Epithelial cell of proximal tubule (primary cell): ENCODE results near the gene AKAP13. TPM values are rescaled to one million over a fixed set of nuclear protein-coding genes. Genes with fewer than 3 reads are reported as not detected.
"Not testable (repeated sequence)": the region's sequence is repeated elsewhere in the genome, so short reads cannot be mapped to it uniquely, and the experiment has no call there.

Experiments used
- DNase-seq: peaks from one replicate; pipeline ENCODE4 v3.0.0-alpha.2; 2011; ENCODE audit warnings: low read depth
- H3K4me3 ChIP-seq: 2 replicates; pipeline ENCODE4 v1.5.1; 2011; ENCODE audit warnings: low read depth, mild to moderate bottlenecking, low read length
- total RNA-seq: library from RNA; depleted of rRNA; stranded (reverse); fragments of >200 nt; gene quantifications from 2 replicates; pipeline ENCODE4 v1.2.3, GENCODE V29; 2015
- TF ChIP-seq, protein P1 (sequence below): conservative IDR thresholded peaks from 2 replicates; pipeline ENCODE4 v1.5.1; 2012; ENCODE audit warnings: low read depth, mild to moderate bottlenecking, low read length

AKAP13 gene
- total RNA-seq, 1 donor from 2014 or later = 40.9 TPM

DNA sequence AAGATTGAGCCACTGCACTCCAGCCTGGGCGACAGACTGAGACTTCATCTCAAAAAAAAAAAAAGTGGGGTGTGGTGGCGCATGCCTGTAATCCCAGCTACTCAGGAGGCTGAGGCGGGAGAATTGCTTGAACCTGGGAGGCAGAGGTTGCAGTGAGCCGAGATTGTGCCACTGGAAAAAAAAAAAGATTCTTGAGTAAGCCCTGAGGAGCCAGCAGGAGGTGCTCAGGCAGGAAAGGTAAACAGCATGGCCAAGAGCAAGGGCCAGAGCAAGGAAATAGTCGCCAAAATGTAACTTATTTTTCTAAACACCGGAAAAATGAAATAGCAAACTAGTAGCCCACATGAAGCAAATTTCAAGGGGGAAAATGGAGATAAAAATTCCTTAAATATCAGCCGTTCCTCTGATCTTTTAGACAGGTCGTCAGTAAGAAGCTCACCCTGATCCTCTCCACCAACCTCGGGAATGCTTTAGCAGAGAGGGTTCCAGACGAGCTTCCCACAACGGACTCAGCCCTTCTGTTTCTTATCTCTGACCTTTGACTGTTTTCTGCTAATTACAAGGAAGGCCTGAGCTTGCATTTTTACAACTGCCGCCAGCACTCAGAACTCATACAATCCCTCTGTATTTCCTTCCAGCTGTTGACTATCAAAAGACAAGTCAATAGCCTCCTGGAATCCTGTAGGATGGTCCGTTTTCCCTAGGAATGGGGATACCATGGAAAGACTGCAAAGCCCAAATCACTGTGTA, 45.0 kb upstream of the AKAP13 start:
- TF ChIP-seq, protein P1, sequence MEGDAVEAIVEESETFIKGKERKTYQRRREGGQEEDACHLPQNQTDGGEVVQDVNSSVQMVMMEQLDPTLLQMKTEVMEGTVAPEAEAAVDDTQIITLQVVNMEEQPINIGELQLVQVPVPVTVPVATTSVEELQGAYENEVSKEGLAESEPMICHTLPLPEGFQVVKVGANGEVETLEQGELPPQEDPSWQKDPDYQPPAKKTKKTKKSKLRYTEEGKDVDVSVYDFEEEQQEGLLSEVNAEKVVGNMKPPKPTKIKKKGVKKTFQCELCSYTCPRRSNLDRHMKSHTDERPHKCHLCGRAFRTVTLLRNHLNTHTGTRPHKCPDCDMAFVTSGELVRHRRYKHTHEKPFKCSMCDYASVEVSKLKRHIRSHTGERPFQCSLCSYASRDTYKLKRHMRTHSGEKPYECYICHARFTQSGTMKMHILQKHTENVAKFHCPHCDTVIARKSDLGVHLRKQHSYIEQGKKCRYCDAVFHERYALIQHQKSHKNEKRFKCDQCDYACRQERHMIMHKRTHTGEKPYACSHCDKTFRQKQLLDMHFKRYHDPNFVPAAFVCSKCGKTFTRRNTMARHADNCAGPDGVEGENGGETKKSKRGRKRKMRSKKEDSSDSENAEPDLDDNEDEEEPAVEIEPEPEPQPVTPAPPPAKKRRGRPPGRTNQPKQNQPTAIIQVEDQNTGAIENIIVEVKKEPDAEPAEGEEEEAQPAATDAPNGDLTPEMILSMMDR = no peak
- H3K4me3 ChIP-seq = no peak overlapping the region
- DNase-seq = no peak

DNA sequence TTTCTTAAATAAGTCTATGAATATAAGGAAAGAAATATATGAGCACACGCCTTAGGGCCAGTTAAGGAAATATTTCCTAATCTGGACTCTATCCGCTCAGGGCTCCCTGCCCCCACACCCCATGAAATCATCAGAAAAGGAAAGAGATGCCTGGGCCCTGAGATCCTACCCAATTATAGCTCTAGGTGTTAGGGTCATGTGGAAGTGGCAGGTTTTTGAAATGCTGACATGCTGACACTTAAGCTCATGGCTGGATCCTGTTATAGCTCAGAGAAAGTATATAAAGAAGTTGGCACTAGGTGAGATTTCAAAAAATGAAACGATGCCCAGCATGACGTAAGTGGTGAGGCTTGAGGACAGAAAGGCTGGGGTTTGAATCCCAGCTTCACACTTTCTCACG, 43.5 kb upstream of the AKAP13 start:
- DNase-seq = no peak
- no peak overlapping the region for H3K4me3 ChIP-seq
- TF ChIP-seq, protein P1 = no peak

DNA sequence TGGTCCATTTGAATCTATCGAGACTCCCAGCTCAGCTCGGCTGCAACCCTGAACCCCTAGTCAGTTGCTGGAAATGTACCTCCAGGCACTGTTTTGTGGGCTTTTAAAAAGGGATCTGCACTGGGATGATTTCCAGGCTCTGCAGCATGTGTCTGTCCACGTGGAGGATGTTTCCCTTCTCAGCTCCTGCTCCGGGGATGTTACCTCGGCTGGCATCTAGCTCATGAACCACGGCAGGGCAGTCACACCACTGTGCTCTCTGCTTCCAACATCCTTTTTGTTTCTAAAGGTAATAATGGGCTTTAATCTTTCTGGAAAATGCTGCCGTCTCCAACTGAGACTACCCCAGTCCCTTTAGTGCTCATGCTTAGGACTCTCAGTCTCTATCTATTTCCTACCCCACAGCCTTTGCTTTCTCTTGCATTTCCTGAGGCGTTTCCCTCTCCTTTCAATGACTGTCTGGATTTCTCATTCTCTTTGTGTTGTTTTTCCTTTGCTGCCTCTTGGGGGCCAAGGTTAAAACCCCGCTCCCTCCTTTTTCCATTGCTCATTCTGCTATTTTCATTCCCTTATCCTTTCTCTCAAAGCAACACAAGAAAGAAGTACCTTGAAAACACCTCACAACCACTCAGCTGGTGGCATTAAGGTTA, 42.9 kb upstream of the AKAP13 start:
- DNase-seq = no peak
- no peak overlapping the region for H3K4me3 ChIP-seq
- TF ChIP-seq, protein P1 = no peak

DNA sequence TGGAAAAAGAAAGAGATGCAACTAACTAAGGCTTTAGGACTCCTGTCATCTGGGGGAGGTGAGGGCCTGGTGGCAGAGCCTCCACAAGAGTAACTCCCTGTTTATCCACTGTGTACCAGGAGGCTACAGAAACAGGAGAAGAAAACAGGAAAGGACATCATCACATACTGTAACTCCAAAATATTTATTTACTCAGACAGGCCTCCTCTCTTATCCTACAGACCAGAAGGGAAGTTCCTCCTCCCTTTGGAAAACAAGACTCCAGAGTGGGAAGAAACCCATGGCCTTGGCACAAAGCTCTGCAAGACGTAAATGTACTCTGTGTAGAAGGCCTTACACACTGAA, 40.1 kb upstream of the AKAP13 start:
- no peak for DNase-seq
- TF ChIP-seq, protein P1 = no peak
- H3K4me3 ChIP-seq = no peak overlapping the region

DNA sequence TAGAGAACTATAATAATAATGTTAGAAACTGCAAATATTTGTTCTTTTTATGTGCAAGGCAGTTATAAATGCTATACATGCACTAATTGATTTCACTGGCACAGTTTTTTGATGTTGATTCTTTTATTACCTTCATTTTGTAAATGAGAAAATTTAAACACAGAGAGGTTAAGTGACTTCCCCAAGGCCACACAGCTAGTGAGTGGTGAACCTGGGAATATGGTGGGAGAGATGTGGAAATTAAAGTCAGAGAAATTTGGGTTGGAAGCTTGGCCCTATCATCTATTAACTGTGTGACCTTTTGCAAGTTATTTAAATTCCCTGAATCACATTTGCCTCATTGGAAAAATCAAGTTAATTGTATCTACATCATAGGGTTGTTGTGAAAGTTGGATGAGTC, 39.6 kb upstream of the AKAP13 start:
- no peak for DNase-seq
- TF ChIP-seq, protein P1 = no peak
- H3K4me3 ChIP-seq = no peak overlapping the region

DNA sequence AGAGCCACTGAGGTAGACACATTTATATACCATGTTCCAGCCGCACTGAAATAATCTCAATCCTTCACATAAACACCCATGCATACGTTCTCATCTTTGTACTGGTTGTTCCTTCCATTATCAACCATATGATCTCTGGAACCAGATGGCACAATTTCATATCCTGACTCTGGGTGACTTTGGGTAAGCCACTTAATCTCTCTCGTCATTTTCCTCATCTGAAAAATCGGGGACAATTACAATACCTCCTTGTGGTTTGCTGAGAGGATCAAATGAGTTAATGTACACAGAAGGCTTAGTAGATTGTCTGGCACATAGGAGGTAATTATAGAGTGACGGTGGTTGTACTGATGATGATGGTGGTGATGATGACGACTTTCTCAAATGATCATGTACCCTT, 38.2 kb upstream of the AKAP13 start:
- H3K4me3 ChIP-seq, DNase-seq: not testable (repeated sequence)

DNA sequence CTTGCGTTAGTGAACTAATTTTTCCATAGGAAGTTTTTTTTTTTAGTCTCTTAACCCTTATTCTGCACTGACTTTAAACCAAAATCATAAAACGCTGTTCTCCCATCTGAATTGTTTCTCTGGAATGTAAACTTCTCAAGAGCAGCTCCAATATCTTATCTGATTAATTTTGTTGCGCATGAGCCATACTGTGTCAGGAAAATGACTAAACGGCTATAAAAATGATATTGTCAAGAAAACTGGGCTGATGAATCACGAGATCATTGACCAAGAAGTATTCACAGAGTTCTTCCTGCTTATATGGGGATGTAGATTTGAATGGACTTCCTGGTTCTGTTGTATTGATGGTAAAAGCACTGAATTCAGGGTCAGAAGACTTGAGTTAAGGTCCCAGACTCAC, 37.0 kb upstream of the AKAP13 start:
- not testable (repeated sequence) for DNase-seq, H3K4me3 ChIP-seq

DNA sequence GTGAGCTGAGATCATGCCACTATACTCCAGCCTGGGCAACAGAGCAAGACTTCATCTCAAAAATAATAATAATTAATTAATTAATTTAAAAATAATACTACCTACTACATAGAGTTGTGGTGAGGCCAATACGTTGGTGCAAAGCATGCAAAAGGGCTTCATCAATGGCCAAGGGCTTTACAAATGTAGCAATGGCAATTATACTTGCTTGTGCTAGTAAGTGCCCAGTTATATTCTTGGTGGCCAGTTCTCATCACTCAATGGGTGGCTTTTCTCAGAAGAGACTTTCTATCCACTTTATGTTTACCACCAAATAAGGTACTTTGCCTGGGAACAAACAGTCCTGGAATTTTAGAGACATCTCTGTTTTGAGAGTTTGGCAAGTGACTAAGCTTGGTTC, 36.2 kb upstream of the AKAP13 start:
- not testable (repeated sequence) for H3K4me3 ChIP-seq, DNase-seq

DNA sequence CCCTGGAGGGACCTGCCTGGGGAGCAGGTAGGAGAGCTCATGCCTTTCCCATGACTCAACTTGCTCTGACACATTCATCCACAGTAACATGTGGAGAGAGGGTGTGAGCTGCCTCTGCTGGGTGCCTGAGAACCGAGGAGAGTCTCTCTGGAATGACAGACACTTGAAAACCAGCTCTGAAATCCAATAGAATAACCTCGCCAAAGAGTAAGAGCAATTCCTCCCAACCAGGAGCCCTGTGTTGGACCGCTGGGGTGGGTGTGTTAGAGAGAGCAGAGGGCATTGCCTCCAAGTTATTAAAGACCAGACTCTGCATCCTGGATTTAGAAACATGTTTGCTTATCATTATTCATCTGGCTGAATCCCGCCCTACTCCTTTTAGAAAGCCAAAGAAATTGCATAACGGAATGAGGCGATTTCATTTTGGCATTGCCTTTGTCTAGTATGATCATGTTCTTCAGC, 35.7 kb upstream of the AKAP13 start:
- not testable (repeated sequence) for H3K4me3 ChIP-seq, DNase-seq

DNA sequence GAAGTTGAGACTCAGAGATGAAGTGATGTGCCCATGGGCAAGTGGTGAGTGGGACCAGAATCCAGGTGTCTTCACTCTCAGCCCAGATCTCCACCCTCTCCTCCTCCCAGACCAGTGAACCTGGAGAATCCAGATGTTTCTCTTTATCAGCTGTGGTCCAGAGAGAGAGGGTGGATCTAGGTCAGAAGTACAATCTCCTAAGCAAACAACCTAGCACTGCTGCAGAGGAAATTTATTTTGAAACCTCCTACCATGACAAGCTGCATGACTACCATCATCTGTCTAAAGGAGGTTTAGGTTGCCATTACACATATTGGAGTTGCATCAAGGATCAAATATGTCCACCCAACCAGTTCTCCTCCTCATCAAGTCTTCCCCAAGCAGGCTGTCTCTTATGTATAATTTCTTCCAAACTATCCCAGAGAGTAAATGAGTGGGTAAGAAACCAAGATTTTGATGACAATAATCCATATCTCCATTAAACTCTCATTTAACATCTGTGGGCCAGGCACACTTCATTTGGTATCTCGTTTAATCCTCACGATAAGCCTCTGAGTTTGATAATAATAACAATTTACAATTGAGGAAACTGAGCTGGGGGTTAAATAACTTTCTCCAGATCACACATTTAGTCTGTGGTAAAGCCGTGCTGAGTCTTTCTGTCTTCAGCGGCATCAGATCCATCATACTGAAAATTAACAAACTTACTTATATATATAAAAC, 35.0 kb upstream of the AKAP13 start:
- not testable (repeated sequence) for DNase-seq

DNA sequence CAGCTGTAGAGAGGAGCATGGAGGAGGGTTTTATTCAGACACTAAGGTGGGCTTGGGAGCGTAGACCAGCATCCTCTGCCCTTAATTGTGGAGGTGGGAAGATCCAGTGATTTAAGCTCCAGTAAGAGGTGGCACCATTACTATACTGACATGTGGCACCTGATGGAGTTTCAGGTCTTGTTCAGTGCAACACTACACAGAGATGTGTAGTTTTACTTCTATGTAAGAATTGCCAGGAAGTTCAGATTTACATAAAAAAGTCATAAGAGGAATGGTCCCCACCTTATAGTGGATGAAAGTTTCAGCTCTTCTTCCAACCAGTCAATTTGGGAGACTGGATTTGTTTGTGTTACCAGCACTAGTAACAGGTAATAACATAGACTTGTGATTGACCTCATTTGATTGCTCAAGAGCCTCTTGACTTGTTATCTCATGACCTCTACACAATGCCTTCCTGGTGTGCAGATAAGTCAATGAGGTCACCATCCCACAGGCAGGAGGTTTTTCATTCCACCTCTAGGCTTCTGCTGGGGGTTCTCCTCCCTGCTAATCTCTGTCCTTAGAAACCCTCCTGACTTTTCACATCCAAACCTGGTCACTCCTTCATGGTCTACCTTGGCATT, 33.8 kb upstream of the AKAP13 start:
- not testable (repeated sequence) for H3K4me3 ChIP-seq, DNase-seq

More for the DNA sequence above, 35.0 kb upstream of the AKAP13 start:
- H3K4me3 ChIP-seq = not testable (repeated sequence)
